Left hindlimb (tissue), 1 donor: ENCODE measurements around the gene GABRB1.
A peak's percentile ranks its signal among the peaks of the same experiment; 100 is the strongest.

Experiments
- DNase-seq: peaks from one replicate; pipeline ENCODE4 v3.0.0-alpha.2; 2018

The GABRB1 gene

GRCh38 chr4:47031011-47031678 is at the start of gene GABRB1:
Gene GABRB1 (plus strand): TSS chr4:47031567.
- DNase-seq = peak; percentile 67

GRCh38 chr4:46984781-46985180 is 46.6 kb upstream of the GABRB1 start:
- no peak for DNase-seq

- no peak for DNase-seq
These were observed 44.3 kb upstream of the GABRB1 start for GRCh38 chr4:46986922-46987638.

- no peak for DNase-seq
These were observed 39.0 kb upstream of the GABRB1 start for GRCh38 chr4:46992338-46992737.

- peak; percentile 42 for DNase-seq
These were observed 38.0 kb upstream of the GABRB1 start, which contains the start of gene GABRA4 for GRCh38 chr4:46993075-46994006. Gene GABRA4 (minus strand): TSS chr4:46993581. CDS start chr4:46993424, 157 bp downstream.

GRCh38 chr4:46994007-46994405 is 37.4 kb upstream of the GABRB1 start:
- no peak for DNase-seq

GRCh38 chr4:46999566-46999965 is 31.8 kb upstream of the GABRB1 start:
- no peak for DNase-seq

- no peak for DNase-seq
These were observed 31.0 kb upstream of the GABRB1 start for GRCh38 chr4:47000406-47000805.

GRCh38 chr4:47002580-47002979 is 28.8 kb upstream of the GABRB1 start:
- no peak for DNase-seq

GRCh38 chr4:47010347-47010911 is 20.9 kb upstream of the GABRB1 start:
- no peak for DNase-seq

GRCh38 chr4:47010912-47011446 is 20.4 kb upstream of the GABRB1 start:
- DNase-seq = no peak

GRCh38 chr4:47012676-47013075 is 18.7 kb upstream of the GABRB1 start:
- DNase-seq = no peak

- DNase-seq = no peak
These were observed 18.0 kb upstream of the GABRB1 start for GRCh38 chr4:47013373-47013772.

GRCh38 chr4:47017081-47017480 is 14.3 kb upstream of the GABRB1 start:
- no peak for DNase-seq

GRCh38 chr4:47017494-47017893 is 13.9 kb upstream of the GABRB1 start:
- no peak for DNase-seq

GRCh38 chr4:47031751-47032404 is 511 bp downstream of the GABRB1 start:
- no peak for DNase-seq

- DNase-seq = peak; percentile 73
These were observed 1.2 kb downstream of the GABRB1 start for GRCh38 chr4:47032405-47033106.

GRCh38 chr4:47038263-47038662 is 6.9 kb downstream of the GABRB1 start:
- DNase-seq = no peak

GRCh38 chr4:47040828-47041227 is 9.5 kb downstream of the GABRB1 start:
- DNase-seq = no peak

- DNase-seq = no peak
These were observed 12.5 kb downstream of the GABRB1 start for GRCh38 chr4:47043821-47044220.

- no peak for DNase-seq
These were observed 13.9 kb downstream of the GABRB1 start for GRCh38 chr4:47045261-47045660.
